K562 (cell line): ENCODE data around the gene BMP3. TPM values are rescaled to one million over a fixed set of nuclear protein-coding genes. Genes with fewer than 3 reads are reported as not detected.

ENCODE experiments used
- ATAC-seq: fragments of 200-7000 bp; cut with Tn5 transposase; 3 replicates; pipeline ENCODE4 v1.9.1; 2020; ENCODE audit warnings: moderate library complexity
- BruUV-seq: library from RNA; stranded (reverse); fragments of 400-500 nt; replicated peaks from 2 replicates; lab custom pipeline; 2021; lab: Mats Ljungman, UMichigan
- CTCF ChIA-PET: fragments of 300-600 bp; formaldehyde crosslinking; extraction: SDS; loops from one replicate; lab custom pipeline; 2021; ENCODE audit warnings: low intra/inter-chr PET ratio; lab: Yijun Ruan, JAX
- POLR2A ChIA-PET: fragments of 300-600, 350-650 bp; sonication (Branson Sonifier 250); formaldehyde crosslinking; extraction: SDS; loops from one replicate; lab custom pipeline; 2021; ENCODE audit warnings: antibody characterized with exemption, inconsistent platforms; lab: Yijun Ruan, JAX
- DNase-seq, 4 experiments: peaks; one replicate each; pipeline versions ENCODE4 v3.0.0 to v3.0.0-alpha.2; 2011 to 2018; ENCODE audit warnings: low spot score in 3 of 4, mixed read lengths in 3 of 4; ENCODE audit errors: extremely low read depth in 1 of 4
- FAIRE-seq: peaks from 2 replicates; lab custom pipeline; 2011; peaks lifted over from hg19 to GRCh38; lab: Jason Lieb, UNC
- H2AFZ ChIP-seq: 2 replicates; pipeline ENCODE4 v1.6.0; 2011; ENCODE audit warnings: low read depth, low read length, control low read depth, inconsistent platforms
- H3K27ac ChIP-seq: fragments of 200-600 bp; 3 replicates; pipeline ENCODE4 v1.8.0; 2011; ENCODE audit warnings: low read depth, mild to moderate bottlenecking, control low read depth, inconsistent platforms, low read length, moderate library complexity, mixed read lengths; ENCODE audit errors: extremely low read depth
- H3K27me3 ChIP-seq, 2 experiments: fragments of 300-600 bp in 1 of 2; 2 replicates in 1 of 2; 3 replicates in 1 of 2; pipeline versions ENCODE4 v1.6.0 to v1.8.0; 2011; ENCODE audit warnings: inconsistent platforms in 2 of 2, low read length in 2 of 2, mild to moderate bottlenecking in 1 of 2, mixed read lengths in 1 of 2, moderate library complexity in 1 of 2; ENCODE audit not compliant: control insufficient read depth in 2 of 2, insufficient read depth in 2 of 2
- H3K36me3 ChIP-seq: fragments of 300-600 bp; 3 replicates; pipeline ENCODE4 v1.8.0; 2011; ENCODE audit warnings: mild to moderate bottlenecking, low read length, inconsistent platforms; ENCODE audit not compliant: control insufficient read depth, insufficient read depth
- H3K4me1 ChIP-seq, 2 experiments: fragments of 200-600 bp in 1 of 2; replicated peaks in 1 of 2; 2 replicates in 1 of 2; 3 replicates in 1 of 2; pipeline versions ENCODE4 v1.5.1 to v1.8.0; 2011; ENCODE audit warnings: inconsistent platforms in 2 of 2, low read length in 2 of 2, mild to moderate bottlenecking in 1 of 2, mixed read lengths in 1 of 2, moderate library complexity in 1 of 2; ENCODE audit not compliant: control insufficient read depth in 2 of 2, insufficient read depth in 2 of 2
- H3K4me2 ChIP-seq: 2 replicates; pipeline ENCODE4 v1.6.1; 2011; ENCODE audit warnings: low read length, control low read depth, inconsistent platforms, mixed read lengths; ENCODE audit not compliant: insufficient read depth
- H3K4me3 ChIP-seq: fragments of 200-600 bp; sonication (generic), shearing (Covaris generic); 2 replicates; pipeline ENCODE4 v1.5.1; 2016; ENCODE audit warnings: control low read depth, inconsistent platforms
- H3K79me2 ChIP-seq: fragments of 200-600 bp; 3 replicates; pipeline ENCODE4 v1.8.0; 2011; ENCODE audit warnings: low read length, inconsistent platforms; ENCODE audit not compliant: control insufficient read depth, insufficient read depth
- H3K9ac ChIP-seq, 2 experiments: 2 replicates each; pipeline versions ENCODE4 v1.6.0 to v1.6.1; 2011; ENCODE audit warnings: low read depth in 2 of 2, low read length in 2 of 2, control low read depth in 1 of 2, inconsistent platforms in 1 of 2, mild to moderate bottlenecking in 1 of 2, mixed read lengths in 1 of 2; ENCODE audit not compliant: insufficient read depth in 1 of 2
- H3K9me1 ChIP-seq: one replicate; pipeline ENCODE4 v1.6.0; 2011; ENCODE audit warnings: inconsistent platforms, mild to moderate bottlenecking, low read length, moderate library complexity; ENCODE audit not compliant: control insufficient read depth, insufficient read depth
- H3K9me3 ChIP-seq: replicated peaks from 2 replicates; pipeline ENCODE4 v1.5.1; 2011; ENCODE audit warnings: low read depth, low read length, inconsistent platforms; ENCODE audit not compliant: control insufficient read depth, insufficient read depth
- H4K20me1 ChIP-seq: replicated peaks from 2 replicates; pipeline ENCODE4 v1.6.1; 2011; ENCODE audit warnings: low read length, inconsistent platforms, mixed read lengths; ENCODE audit not compliant: control insufficient read depth, insufficient read depth
- MTA2 ChIP-seq: fragments of 450-650 bp; IDR thresholded peaks from 2 replicates; pipeline ENCODE4 v1.6.1; 2016; ENCODE audit warnings: low read depth
- MXI1 ChIP-seq: IDR thresholded peaks from 2 replicates; pipeline ENCODE4 v1.6.1; 2011; ENCODE audit warnings: low read depth, mild to moderate bottlenecking, improper control_type of control experiment, low read length
- SETDB1 ChIP-seq: IDR thresholded peaks from one replicate; pipeline ENCODE4 v1.6.1; 2012; ENCODE audit warnings: low read length, control low read depth, inconsistent platforms
- ZNF224 ChIP-seq: sonication (generic); formaldehyde crosslinking; IDR thresholded peaks from 2 replicates; pipeline ENCODE4 v1.8.0; 2022; ENCODE audit warnings: mild to moderate bottlenecking, missing genetic modification reagents
- ZNF696 ChIP-seq: fragments of 250-450 bp; sonication (Bioruptor Pico); conservative IDR thresholded peaks from 2 replicates; pipeline ENCODE4 v1.4.0; 2020; ENCODE audit warnings: mild to moderate bottlenecking, moderate library complexity
- in situ Hi-C: fragments of 300-500 bp; cut with MboI; formaldehyde crosslinking; loops from 4 replicates; pipeline ENCODE4 v1.15.0; 2018; ENCODE audit warnings: inconsistent platforms, mixed read lengths
- intact Hi-C: fragments of 100-400 bp; cut with micrococcal nuclease; formaldehyde crosslinking; loops from 2 replicates; pipeline ENCODE4 v1.14.2; 2022
- polyA plus RNA-seq, 8 experiments: library from polyadenylated mRNA; depleted of rRNA in 4 of 8; stranded (reverse) in 5 of 8; unstranded in 3 of 8; fragments of >200 nt; fragmentation: Nextera tagmentation in 2 of 8; fragmentation: Illumina TruSeq in 1 of 8; extraction: Ambion mirVana in 2 of 8; extraction: Trizol in 1 of 8; gene quantifications; 2 replicates each; pipeline versions ENCODE4 v1.2.1 to v1.2.3, GENCODE V29; 2011 to 2014; ENCODE audit warnings: inconsistent platforms in 1 of 8, missing spikeins in 1 of 8
- total RNA-seq, 7 experiments: library from RNA; depleted of rRNA in 6 of 7; stranded (reverse); fragments of >200 nt in 6 of 7; fragmentation: Illumina TruSeq in 2 of 7; extraction: Trizol in 2 of 7; gene quantifications; 2 replicates each; pipeline versions ENCODE4 v1.2.1 to v1.2.3, GENCODE V29; 2011 to 2021; ENCODE audit warnings: low replicate concordance in 1 of 7
- TF ChIP-seq, protein P1 (sequence below), 2 experiments: IDR thresholded peaks; 2 replicates each; pipeline ENCODE4 v1.6.1; 2011; ENCODE audit warnings: borderline replicate concordance in 1 of 2, control low read depth in 1 of 2, low read depth in 1 of 2, low read length in 1 of 2, mild to moderate bottlenecking in 1 of 2, mixed read lengths in 1 of 2, moderate library complexity in 1 of 2; ENCODE audit not compliant: insufficient read depth in 1 of 2, insufficient read length in 1 of 2, poor library complexity in 1 of 2, severe bottlenecking in 1 of 2; ENCODE audit errors: extremely low read depth in 1 of 2

The BMP3 gene
- total and polyA plus RNA-seq, 9 of the 15 experiments (the other 6 are each of a cell fraction or from before 2014, with no cell fraction given) = 0.01 TPM; not detected in 8

DNA sequence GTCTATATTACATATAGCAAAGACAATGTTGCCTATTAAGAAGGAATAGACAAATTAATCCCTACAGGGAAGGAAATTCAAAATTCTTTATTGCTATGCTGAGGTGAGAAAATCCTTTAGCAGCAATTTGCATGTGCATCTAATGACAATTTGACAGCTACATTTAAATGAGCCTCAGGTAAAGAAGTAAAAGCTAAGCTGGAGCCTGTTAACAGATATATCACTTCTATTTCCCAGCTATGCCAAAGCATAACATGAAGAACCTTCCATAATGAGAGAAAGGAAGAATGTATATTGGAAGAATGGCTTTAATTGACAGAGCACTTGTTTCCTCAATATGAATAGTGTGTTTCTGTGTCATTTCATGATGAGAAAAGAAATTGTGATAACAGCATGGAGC, 71.6 kb downstream of the BMP3 start:
- BruUV-seq = no TSS peak
- no peaks in the 10 kb centered on the region for H3K4me1 ChIP-seq
- no peaks in the 10 kb centered on the region for H3K79me2 ChIP-seq
- in situ Hi-C loops = no loop called here
- DNase-seq (no peak), ATAC-seq (no peak), FAIRE-seq (no peak)
- no peaks in the 10 kb centered on the region for H3K27me3 ChIP-seq
- no peaks in the 10 kb centered on the region for H3K9me3 ChIP-seq
- H3K4me3 ChIP-seq = no peak overlapping the region
- H3K9me1 ChIP-seq = no peaks in the 10 kb centered on the region
- CTCF ChIA-PET = interaction anchor here (0.6 kb wide), 1 partner anchor 324 kb away, joined by 3 read pairs; no protein-coding TSS in a partner anchor
- TF ChIP-seq, protein P1, sequence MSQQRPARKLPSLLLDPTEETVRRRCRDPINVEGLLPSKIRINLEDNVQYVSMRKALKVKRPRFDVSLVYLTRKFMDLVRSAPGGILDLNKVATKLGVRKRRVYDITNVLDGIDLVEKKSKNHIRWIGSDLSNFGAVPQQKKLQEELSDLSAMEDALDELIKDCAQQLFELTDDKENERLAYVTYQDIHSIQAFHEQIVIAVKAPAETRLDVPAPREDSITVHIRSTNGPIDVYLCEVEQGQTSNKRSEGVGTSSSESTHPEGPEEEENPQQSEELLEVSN (IDR thresholded peaks at IDR 0.05; ENCODE audit: borderline replicate concordance in 1 of 2, extremely low read depth in 1 of 2, insufficient read depth in 1 of 2, insufficient read length in 1 of 2, low read depth in 1 of 2, low read length in 1 of 2, poor library complexity in 1 of 2, severe bottlenecking in 1 of 2) = no peak
- TF ChIP-seq MTA2 (no peak), ZNF696 (CRISPR knock-in tag) (no peak), MXI1 (no peak), ZNF224 (CRISPR knock-in tag) (no peak), SETDB1 (no peak)
- no peak overlapping the region for H3K27ac ChIP-seq
- H4K20me1 ChIP-seq = no peaks in the 10 kb centered on the region
- H3K4me2 ChIP-seq = no peak overlapping the region
- POLR2A ChIA-PET = no interaction called here
- H3K36me3 ChIP-seq = no peaks in the 10 kb centered on the region
- no peak overlapping the region for H2AFZ ChIP-seq
- no peak overlapping the region for H3K9ac ChIP-seq
- intact Hi-C loops = no loop called here
